Kidney capillary endothelial cell (primary cell): ENCODE data around the gene IZUMO1R.
"Not testable (repeated sequence)": the region's sequence is repeated elsewhere in the genome, so short reads cannot be mapped to it uniquely, and the experiment has no call there.

Experiments used
- DNase-seq: peaks from one replicate; pipeline ENCODE4 v3.0.0-alpha.2; 2018; ENCODE audit warnings: low spot score

The IZUMO1R gene

GRCh38 chr11:94325681-94326080 is 21.3 kb downstream of the IZUMO1R start:
- peak; percentile 1 for DNase-seq

GRCh38 chr11:94326947-94327346 is 22.6 kb downstream of the IZUMO1R start:
- DNase-seq, result no peak

- no peak for DNase-seq
Observed at GRCh38 chr11:94328587-94329080, 24.3 kb downstream of the IZUMO1R start.

GRCh38 chr11:94329501-94329900 is 25.1 kb downstream of the IZUMO1R start:
- DNase-seq, result no peak

GRCh38 chr11:94330789-94331188 is 26.4 kb downstream of the IZUMO1R start:
- no peak for DNase-seq

GRCh38 chr11:94332814-94333213 is 28.4 kb downstream of the IZUMO1R start:
- no peak for DNase-seq

- no peak for DNase-seq
Observed at GRCh38 chr11:94336033-94336432, 31.7 kb downstream of the IZUMO1R start.

GRCh38 chr11:94338651-94339050 is 34.3 kb downstream of the IZUMO1R start:
- DNase-seq, result no peak

- no peak for DNase-seq
Observed at GRCh38 chr11:94342250-94342649, 37.9 kb downstream of the IZUMO1R start.

- no peak for DNase-seq
Observed at GRCh38 chr11:94343495-94343894, 39.1 kb downstream of the IZUMO1R start.

GRCh38 chr11:94346311-94346710 is 41.9 kb downstream of the IZUMO1R start:
- not testable (repeated sequence) for DNase-seq

- not testable (repeated sequence) for DNase-seq
Observed at GRCh38 chr11:94350850-94351563, 46.6 kb downstream of the IZUMO1R start.
